Measurements from ENCODE around the gene SGCD.
"Not testable (repeated sequence)": the region's sequence is repeated elsewhere in the genome, so short reads cannot be mapped to it uniquely, and the experiment has no call there.

GRCh38 chr5:156610582-156610981, 283.6 kb downstream of the SGCD start:
- TF ChIP-seq, protein P1, sequence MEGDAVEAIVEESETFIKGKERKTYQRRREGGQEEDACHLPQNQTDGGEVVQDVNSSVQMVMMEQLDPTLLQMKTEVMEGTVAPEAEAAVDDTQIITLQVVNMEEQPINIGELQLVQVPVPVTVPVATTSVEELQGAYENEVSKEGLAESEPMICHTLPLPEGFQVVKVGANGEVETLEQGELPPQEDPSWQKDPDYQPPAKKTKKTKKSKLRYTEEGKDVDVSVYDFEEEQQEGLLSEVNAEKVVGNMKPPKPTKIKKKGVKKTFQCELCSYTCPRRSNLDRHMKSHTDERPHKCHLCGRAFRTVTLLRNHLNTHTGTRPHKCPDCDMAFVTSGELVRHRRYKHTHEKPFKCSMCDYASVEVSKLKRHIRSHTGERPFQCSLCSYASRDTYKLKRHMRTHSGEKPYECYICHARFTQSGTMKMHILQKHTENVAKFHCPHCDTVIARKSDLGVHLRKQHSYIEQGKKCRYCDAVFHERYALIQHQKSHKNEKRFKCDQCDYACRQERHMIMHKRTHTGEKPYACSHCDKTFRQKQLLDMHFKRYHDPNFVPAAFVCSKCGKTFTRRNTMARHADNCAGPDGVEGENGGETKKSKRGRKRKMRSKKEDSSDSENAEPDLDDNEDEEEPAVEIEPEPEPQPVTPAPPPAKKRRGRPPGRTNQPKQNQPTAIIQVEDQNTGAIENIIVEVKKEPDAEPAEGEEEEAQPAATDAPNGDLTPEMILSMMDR (IDR thresholded peaks at IDR 0.05; ENCODE audit: low read depth, low read length), result not testable (repeated sequence)
- TF ChIP-seq EZH2phosphoT487 (IDR thresholded peaks at IDR 0.05; ENCODE audit: low read depth), result not testable (repeated sequence)
